Endothelial cell (in vitro differentiated cells): ENCODE results near the gene ARMS2. TPM values are rescaled to one million over a fixed set of nuclear protein-coding genes. Genes with fewer than 3 reads are reported as not detected.

ENCODE experiments used
- DNase-seq: peaks from one replicate; pipeline ENCODE4 v3.0.0; 2021; ENCODE audit warnings: low spot score
- H3K27ac Mint-ChIP-seq: one replicate; pipeline ENCODE4 v1.8.0; 2021; ENCODE audit warnings: mixed read lengths, inconsistent platforms; ENCODE audit not compliant: unreplicated experiment
- H3K27me3 Mint-ChIP-seq: one replicate; pipeline ENCODE4 v1.8.0; 2021; ENCODE audit warnings: mild to moderate bottlenecking, moderate library complexity, mixed read lengths, inconsistent platforms; ENCODE audit not compliant: unreplicated experiment
- H3K36me3 Mint-ChIP-seq: one replicate; pipeline ENCODE4 v1.8.0; 2021; ENCODE audit warnings: mild to moderate bottlenecking, low read depth, mixed read lengths, inconsistent platforms; ENCODE audit not compliant: unreplicated experiment
- H3K4me1 Mint-ChIP-seq: one replicate; pipeline ENCODE4 v1.8.0; 2021; ENCODE audit warnings: mild to moderate bottlenecking, mixed read lengths, inconsistent platforms; ENCODE audit not compliant: unreplicated experiment
- H3K4me3 Mint-ChIP-seq: one replicate; pipeline ENCODE4 v1.8.0; 2021; ENCODE audit warnings: mild to moderate bottlenecking, mixed read lengths, inconsistent platforms; ENCODE audit not compliant: unreplicated experiment
- H3K9me3 Mint-ChIP-seq: one replicate; pipeline ENCODE4 v1.8.0; 2021; ENCODE audit warnings: mixed read lengths, inconsistent platforms; ENCODE audit not compliant: unreplicated experiment
- microRNA-seq: library from miRNA; unstranded; fragments of <30 nt; microRNA quantifications from one replicate; pipeline ENCODE4, GENCODE V29; 2020; ENCODE audit not compliant: unreplicated experiment
- total RNA-seq: library from RNA; stranded (reverse); fragmentation: NEBNext Ultra II Directional; extraction: Animal tissue kit (Norgen Biotek cat#: 25700); gene quantifications from one replicate; pipeline ENCODE4 v1.2.1, GENCODE V29; 2021; ENCODE audit not compliant: unreplicated experiment
- TF ChIP-seq, protein P1 (sequence below): fragments of 200-600 bp; sonication (generic); IDR thresholded peaks from one replicate; pipeline ENCODE4 v1.5.0; 2021; ENCODE audit warnings: antibody characterized with exemption; ENCODE audit not compliant: unreplicated experiment

The ARMS2 gene
- total RNA-seq, 1 donor from 2014 or later: not detected

- Mint-ChIP-seq H3K27ac (no peak overlapping the region), H3K4me1 (no peaks in the 10 kb centered on the region), H3K4me3 (no peak overlapping the region), H3K27me3 (peaks cover 7% of the 10 kb centered on the region), H3K36me3 (peaks cover 7% of the 10 kb centered on the region), H3K9me3 (no peaks in the 10 kb centered on the region)
- TF ChIP-seq, protein P1, sequence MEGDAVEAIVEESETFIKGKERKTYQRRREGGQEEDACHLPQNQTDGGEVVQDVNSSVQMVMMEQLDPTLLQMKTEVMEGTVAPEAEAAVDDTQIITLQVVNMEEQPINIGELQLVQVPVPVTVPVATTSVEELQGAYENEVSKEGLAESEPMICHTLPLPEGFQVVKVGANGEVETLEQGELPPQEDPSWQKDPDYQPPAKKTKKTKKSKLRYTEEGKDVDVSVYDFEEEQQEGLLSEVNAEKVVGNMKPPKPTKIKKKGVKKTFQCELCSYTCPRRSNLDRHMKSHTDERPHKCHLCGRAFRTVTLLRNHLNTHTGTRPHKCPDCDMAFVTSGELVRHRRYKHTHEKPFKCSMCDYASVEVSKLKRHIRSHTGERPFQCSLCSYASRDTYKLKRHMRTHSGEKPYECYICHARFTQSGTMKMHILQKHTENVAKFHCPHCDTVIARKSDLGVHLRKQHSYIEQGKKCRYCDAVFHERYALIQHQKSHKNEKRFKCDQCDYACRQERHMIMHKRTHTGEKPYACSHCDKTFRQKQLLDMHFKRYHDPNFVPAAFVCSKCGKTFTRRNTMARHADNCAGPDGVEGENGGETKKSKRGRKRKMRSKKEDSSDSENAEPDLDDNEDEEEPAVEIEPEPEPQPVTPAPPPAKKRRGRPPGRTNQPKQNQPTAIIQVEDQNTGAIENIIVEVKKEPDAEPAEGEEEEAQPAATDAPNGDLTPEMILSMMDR: no peak
- DNase-seq: no peak
These were observed 49.6 kb downstream of the ARMS2 start for GRCh38 chr10:122503886-122504609.

DNA sequence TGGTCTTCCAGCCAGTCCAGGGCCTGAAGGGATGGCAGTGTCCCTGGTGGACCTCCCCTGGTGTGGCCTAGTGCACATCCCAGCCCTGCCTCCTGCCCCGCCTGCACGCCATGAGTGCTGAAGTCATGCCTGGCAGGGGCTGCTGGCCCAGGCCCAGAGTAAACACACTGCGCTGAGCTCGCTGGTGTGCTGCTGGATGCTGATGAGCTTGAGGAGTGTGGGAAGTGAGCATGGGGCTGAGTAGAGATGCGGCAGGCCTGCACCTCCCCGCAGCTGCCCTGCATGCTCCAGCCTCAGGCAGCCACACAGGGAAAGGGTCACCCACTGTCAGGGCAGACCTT, 50.1 kb downstream of the ARMS2 start:
- Mint-ChIP-seq H3K4me1 (no peaks in the 10 kb centered on the region), H3K27me3 (peaks cover 7% of the 10 kb centered on the region), H3K27ac (no peak overlapping the region), H3K36me3 (peaks cover 7% of the 10 kb centered on the region), H3K4me3 (no peak overlapping the region), H3K9me3 (no peaks in the 10 kb centered on the region)
- DNase-seq: no peak
- TF ChIP-seq, protein P1: no peak

DNA sequence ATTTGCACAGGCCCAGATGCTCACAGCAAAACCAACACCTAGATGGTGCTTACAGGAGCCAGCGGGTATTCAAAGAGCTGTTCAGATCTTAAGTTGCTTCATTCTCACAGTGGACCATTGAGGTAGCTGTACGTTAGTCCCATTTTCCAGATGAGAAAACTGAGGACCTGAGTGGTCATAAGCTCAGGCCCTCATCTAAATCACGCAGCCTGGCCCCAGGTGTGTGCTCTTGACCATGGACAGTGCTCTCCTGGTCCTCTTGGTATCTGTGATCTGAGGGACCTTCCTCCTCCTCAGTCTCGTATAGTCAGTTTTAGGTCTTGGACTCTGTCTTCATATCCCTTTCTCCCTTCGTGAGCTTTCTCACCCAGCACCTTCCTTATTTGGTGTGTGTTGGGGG, 50.6 kb downstream of the ARMS2 start:
- TF ChIP-seq, protein P1: no peak
- H3K4me1 Mint-ChIP-seq: no peaks in the 10 kb centered on the region

GRCh38 chr10:122505885-122506645, 51.6 kb downstream of the ARMS2 start:
- no peak overlapping the region for H3K27ac Mint-ChIP-seq
- no peak for DNase-seq
- no peaks in the 10 kb centered on the region for H3K9me3 Mint-ChIP-seq
- peaks cover 7% of the 10 kb centered on the region for H3K36me3 Mint-ChIP-seq
- no peak overlapping the region for H3K4me3 Mint-ChIP-seq
- TF ChIP-seq, protein P1: no peak
- H3K4me1 Mint-ChIP-seq: no peaks in the 10 kb centered on the region
- H3K27me3 Mint-ChIP-seq: peaks cover 7% of the 10 kb centered on the region

More for the DNA sequence above, 50.6 kb downstream of the ARMS2 start:
- Mint-ChIP-seq H3K27ac (no peak overlapping the region), H3K9me3 (no peaks in the 10 kb centered on the region), H3K4me3 (no peak overlapping the region), H3K27me3 (peaks cover 7% of the 10 kb centered on the region), H3K36me3 (peaks cover 7% of the 10 kb centered on the region)
- no peak for DNase-seq

Small RNA genes lying within 50 kb of the gene (microRNA-seq; reads per million reads assigned to microRNA genes)
- gene MIR3941: not detected

Other genes with a start within 250 kb of the ARMS2 start
- gene BTBD16, start 183.4 kb upstream of the ARMS2 start, total RNA-seq: 0.23 TPM
- gene PLEKHA1, start 79.9 kb upstream of the ARMS2 start, total RNA-seq: 38.2 TPM
- 72.3 TPM for gene HTRA1, start 6.9 kb downstream of the ARMS2 start, total RNA-seq
- 0.49 TPM for gene DMBT1, start 106.1 kb downstream of the ARMS2 start, total RNA-seq
- not detected for gene C10orf120, start 245.2 kb downstream of the ARMS2 start, total RNA-seq